SK-N-SH treated with all-trans-retinoic acid at 6 μM for 48 hours (cell line): ENCODE measurements around the gene SPON1.

Experiments used
- ATAC-seq: fragments of 200-7000 bp; cut with Tn5 transposase; 3 replicates; pipeline ENCODE4 v1.9.1; 2020; ENCODE audit warnings: mild to moderate bottlenecking, moderate library complexity
- ARNTL ChIP-seq: fragments of 450-650 bp; formaldehyde crosslinking; IDR thresholded peaks from 2 replicates; pipeline ENCODE4 v1.5.0; 2020; ENCODE audit warnings: low read depth, mild to moderate bottlenecking, moderate library complexity, borderline replicate concordance
- BACH2 ChIP-seq: fragments of 250-450 bp; sonication (Bioruptor Pico); IDR thresholded peaks from 2 replicates; pipeline ENCODE4 v1.9.0; 2021; ENCODE audit warnings: mild to moderate bottlenecking, borderline replicate concordance
- CSDC2 ChIP-seq: fragments of 250-450 bp; sonication (Bioruptor Pico); IDR thresholded peaks from 2 replicates; pipeline ENCODE4 v1.5.0; 2020; ENCODE audit warnings: mild to moderate bottlenecking, moderate library complexity
- ESRRG ChIP-seq: fragments of 250-450 bp; sonication (Bioruptor Pico); IDR thresholded peaks from 2 replicates; pipeline ENCODE4 v1.6.1; 2021; ENCODE audit warnings: mild to moderate bottlenecking
- GLIS3 ChIP-seq: fragments of 250-450 bp; sonication (Bioruptor Pico); IDR thresholded peaks from 2 replicates; pipeline ENCODE4 v1.5.0; 2020; ENCODE audit warnings: mild to moderate bottlenecking, moderate library complexity
- ISL1 ChIP-seq: fragments of 250-450 bp; sonication (Bioruptor Pico); IDR thresholded peaks from 2 replicates; pipeline ENCODE4 v2.1.2; 2022; ENCODE audit warnings: mild to moderate bottlenecking, moderate library complexity
- OSR1 ChIP-seq: fragments of 250-450 bp; sonication (Bioruptor Pico); IDR thresholded peaks from 2 replicates; pipeline ENCODE4 v1.8.0; 2022; ENCODE audit warnings: moderate library complexity, mild to moderate bottlenecking, inconsistent platforms
- PATZ1 ChIP-seq: fragments of 250-450 bp; sonication (Bioruptor Pico); IDR thresholded peaks from 2 replicates; pipeline ENCODE4 v1.8.0; 2020; ENCODE audit warnings: mild to moderate bottlenecking, moderate library complexity, borderline replicate concordance
- POU6F1 ChIP-seq: fragments of 250-450 bp; sonication (Bioruptor Pico); IDR thresholded peaks from 2 replicates; pipeline ENCODE4 v1.8.0; 2021; ENCODE audit warnings: low read depth, mild to moderate bottlenecking, moderate library complexity, borderline replicate concordance
- PPARA ChIP-seq: fragments of 250-450 bp; sonication (Bioruptor Pico); IDR thresholded peaks from 2 replicates; pipeline ENCODE4 v1.5.0; 2020; ENCODE audit warnings: mild to moderate bottlenecking, borderline replicate concordance
- RARB ChIP-seq: fragments of 250-450 bp; sonication (Bioruptor Pico); IDR thresholded peaks from 2 replicates; pipeline ENCODE4 v1.8.0; 2021; ENCODE audit warnings: mild to moderate bottlenecking, moderate library complexity
- SNAI2 ChIP-seq: fragments of 250-450 bp; sonication (Bioruptor Pico); IDR thresholded peaks from 2 replicates; pipeline ENCODE4 v1.5.0; 2020; ENCODE audit warnings: mild to moderate bottlenecking, moderate library complexity
- TCF4 ChIP-seq: fragments of 250-450 bp; sonication (Bioruptor Pico); IDR thresholded peaks from 2 replicates; pipeline ENCODE4 v1.8.0; 2021; ENCODE audit warnings: mild to moderate bottlenecking, moderate library complexity, borderline replicate concordance
- TOX ChIP-seq: fragments of 250-450 bp; sonication (Bioruptor Pico); IDR thresholded peaks from 2 replicates; pipeline ENCODE4 v1.8.0; 2021; ENCODE audit warnings: mild to moderate bottlenecking, moderate library complexity, borderline replicate concordance
- TSHZ2 ChIP-seq: fragments of 250-450 bp; sonication (Bioruptor Pico); IDR thresholded peaks from 2 replicates; pipeline ENCODE4 v1.5.0; 2020; ENCODE audit warnings: mild to moderate bottlenecking, moderate library complexity
- ZC3H10 ChIP-seq: fragments of 250-450 bp; sonication (Bioruptor Pico); IDR thresholded peaks from 2 replicates; pipeline ENCODE4 v1.5.1; 2021; ENCODE audit warnings: mild to moderate bottlenecking, moderate library complexity
- ZFP3 ChIP-seq: fragments of 250-450 bp; sonication (Bioruptor Pico); IDR thresholded peaks from 2 replicates; pipeline ENCODE4 v1.5.0; 2020; ENCODE audit warnings: mild to moderate bottlenecking, moderate library complexity
- ZFP30 ChIP-seq: fragments of 450-650 bp; formaldehyde crosslinking; IDR thresholded peaks from 2 replicates; pipeline ENCODE4 v1.5.0; 2022; ENCODE audit warnings: mild to moderate bottlenecking, moderate library complexity
- ZNF565 ChIP-seq: fragments of 450-650 bp; formaldehyde crosslinking; conservative IDR thresholded peaks from 2 replicates; pipeline ENCODE4 v1.5.0; 2020; ENCODE audit warnings: low read depth, mild to moderate bottlenecking, moderate library complexity
- ZNF70 ChIP-seq: fragments of 450-650 bp; formaldehyde crosslinking; IDR thresholded peaks from 2 replicates; pipeline ENCODE4 v1.5.0; 2020; ENCODE audit warnings: mild to moderate bottlenecking, moderate library complexity
- ZNF8 ChIP-seq: fragments of 450-650 bp; formaldehyde crosslinking; IDR thresholded peaks from 2 replicates; pipeline ENCODE4 v1.5.0; 2020; ENCODE audit warnings: mild to moderate bottlenecking, moderate library complexity

Gene SPON1

DNA sequence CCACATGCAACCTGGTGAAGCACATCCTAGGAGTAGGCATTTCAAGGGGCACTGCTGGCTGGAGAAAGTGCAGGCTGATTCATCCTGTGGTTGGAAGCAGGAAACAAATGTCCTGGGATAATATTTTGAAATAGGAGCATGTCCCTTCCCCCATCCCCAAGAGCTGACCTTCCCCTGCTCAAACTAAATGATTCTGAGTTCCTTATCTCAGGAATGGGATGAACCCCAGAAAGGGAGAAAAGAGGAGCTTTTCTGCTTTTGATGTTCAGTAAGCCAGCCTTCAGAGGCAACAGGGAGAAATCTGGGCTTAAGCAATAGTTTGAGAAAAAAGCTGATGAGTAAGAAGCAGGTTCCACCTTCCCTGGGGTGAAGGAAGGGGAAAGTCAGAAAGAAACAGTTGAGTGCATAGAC, 19.5 kb upstream of the SPON1 start:
- TF ChIP-seq ARNTL (CRISPR knock-in tag) (no peak), ZC3H10 (CRISPR knock-in tag) (no peak), OSR1 (CRISPR knock-in tag) (no peak), ESRRG (CRISPR knock-in tag) (no peak), BACH2 (CRISPR knock-in tag) (no peak), GLIS3 (CRISPR knock-in tag) (no peak), TSHZ2 (CRISPR knock-in tag) (no peak), PATZ1 (no peak)
- TF ChIP-seq, all 23 proteins: peak for 0
- no peak for ATAC-seq

- ATAC-seq = no peak
- TF ChIP-seq ARNTL (CRISPR knock-in tag) = no peak
- no peak for TF ChIP-seq GLIS3 (CRISPR knock-in tag)
- no peak for TF ChIP-seq RARB (CRISPR knock-in tag)
- TF ChIP-seq BACH2 (CRISPR knock-in tag) = no peak
- no peak for TF ChIP-seq TCF4 (CRISPR knock-in tag)
Observed at GRCh38 chr11:13944016-13944415, 18.5 kb upstream of the SPON1 start.

- TF ChIP-seq ZNF8 (CRISPR knock-in tag) (no peak), CSDC2 (no peak), SNAI2 (CRISPR knock-in tag) (no peak), OSR1 (CRISPR knock-in tag) (no peak), TSHZ2 (CRISPR knock-in tag) (no peak), POU6F1 (CRISPR knock-in tag) (no peak), GLIS3 (CRISPR knock-in tag) (no peak), TOX (CRISPR knock-in tag) (no peak), ARNTL (CRISPR knock-in tag) (no peak), ISL1 (CRISPR knock-in tag) (no peak)
Observed at GRCh38 chr11:13944911-13945425, 17.6 kb upstream of the SPON1 start.

DNA sequence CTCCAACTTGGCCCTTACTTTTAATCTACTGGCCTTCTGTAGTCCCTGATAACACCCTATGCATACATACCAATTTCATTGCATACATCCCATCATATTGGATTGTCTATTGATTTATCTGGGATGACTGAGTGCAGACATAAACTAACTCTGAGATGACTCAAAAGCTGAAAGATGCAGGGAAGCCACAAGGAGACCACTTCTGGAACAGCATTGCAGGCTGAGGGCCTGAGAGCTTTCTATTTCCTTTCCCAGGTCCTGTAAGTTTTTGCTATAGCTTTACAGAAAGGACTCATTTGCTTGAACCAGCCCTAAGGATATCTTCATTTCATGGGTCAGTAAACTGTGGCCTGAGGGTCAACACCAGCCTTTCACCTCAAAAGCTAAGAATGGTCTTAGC, 15.1 kb upstream of the SPON1 start:
- no peak for ATAC-seq
- TF ChIP-seq SNAI2 (CRISPR knock-in tag) (no peak), PATZ1 (no peak), OSR1 (CRISPR knock-in tag) (no peak), TCF4 (CRISPR knock-in tag) (no peak), ZNF565 (no peak), ZFP3 (CRISPR knock-in tag) (no peak), PPARA (CRISPR knock-in tag) (no peak), ZNF70 (no peak), CSDC2 (no peak), RARB (CRISPR knock-in tag) (no peak), ISL1 (CRISPR knock-in tag) (no peak), TSHZ2 (CRISPR knock-in tag) (no peak), ESRRG (CRISPR knock-in tag) (no peak), BACH2 (CRISPR knock-in tag) (no peak), ZFP30 (CRISPR knock-in tag) (no peak), ARNTL (CRISPR knock-in tag) (no peak)

More at GRCh38 chr11:13944911-13945425, 17.6 kb upstream of the SPON1 start:
- ATAC-seq = no peak
